OCI-M2 (cell line): ENCODE measurements around the gene PHETA2.

Source experiments
- DNase-seq: peaks from one replicate; lab custom pipeline; 2025; ENCODE audit not compliant: unreplicated experiment; lab: John Stamatoyannopoulos, UW

The PHETA2 gene, protein sequence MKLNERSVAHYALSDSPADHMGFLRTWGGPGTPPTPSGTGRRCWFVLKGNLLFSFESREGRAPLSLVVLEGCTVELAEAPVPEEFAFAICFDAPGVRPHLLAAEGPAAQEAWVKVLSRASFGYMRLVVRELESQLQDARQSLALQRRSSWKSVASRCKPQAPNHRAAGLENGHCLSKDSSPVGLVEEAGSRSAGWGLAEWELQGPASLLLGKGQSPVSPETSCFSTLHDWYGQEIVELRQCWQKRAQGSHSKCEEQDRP

GRCh38 chr22:42074132-42074811 lies at the start of gene PHETA2:
Gene PHETA2 (plus strand): TSS chr22:42074248. CDS start chr22:42077294, 3,046 bp downstream.
- DNase-seq, result no peak

- DNase-seq, result no peak
These were observed 48.6 kb upstream of the PHETA2 start for GRCh38 chr22:42025421-42025820.

DNA sequence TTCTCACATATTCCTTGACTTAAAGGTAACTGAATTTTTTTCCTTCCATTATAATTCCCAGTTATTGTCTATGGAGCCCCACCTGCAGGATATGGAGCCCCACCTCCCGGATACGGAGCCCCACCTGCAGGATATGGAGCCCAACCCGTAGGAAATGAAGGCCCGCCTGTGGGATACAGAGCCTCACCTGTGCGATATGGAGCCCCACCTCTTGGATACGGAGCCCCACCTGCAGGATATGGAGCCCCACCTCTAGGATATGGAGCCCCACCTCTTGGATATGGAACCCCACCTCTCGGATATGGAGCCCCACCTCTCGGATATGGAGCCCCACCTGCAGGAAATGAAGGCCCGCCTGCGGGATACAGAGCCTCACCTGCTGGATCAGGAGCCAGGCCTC lies 47.3 kb upstream of the PHETA2 start:
- DNase-seq, result no peak

GRCh38 chr22:42033263-42034181 lies 40.5 kb upstream of the PHETA2 start:
- no peak for DNase-seq

GRCh38 chr22:42035256-42035655 lies 38.8 kb upstream of the PHETA2 start:
- no peak for DNase-seq

DNA sequence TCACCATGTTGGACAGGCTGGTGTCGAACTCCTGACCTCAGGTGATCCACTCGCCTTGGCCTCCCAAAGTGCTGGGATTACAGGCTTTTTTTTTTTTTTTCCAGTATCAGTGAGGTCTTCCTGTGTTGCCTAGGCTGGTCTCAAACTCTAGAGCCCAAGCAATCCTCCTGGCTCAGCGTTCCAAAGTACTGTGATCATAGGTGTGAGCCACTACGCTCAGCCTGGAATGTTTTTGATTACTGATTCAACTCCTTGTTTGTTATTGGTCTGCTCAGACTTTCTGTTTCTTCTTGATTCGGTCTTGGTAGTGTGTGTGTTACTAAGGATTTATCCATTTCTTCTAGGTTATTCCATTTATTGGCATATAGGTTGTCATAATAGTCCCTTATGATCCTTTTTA lies 34.8 kb upstream of the PHETA2 start:
- DNase-seq, result no peak

GRCh38 chr22:42041784-42042183 lies 32.3 kb upstream of the PHETA2 start:
- no peak for DNase-seq

- DNase-seq, result no peak
These were observed 23.3 kb upstream of the PHETA2 start for GRCh38 chr22:42050641-42051180.

DNA sequence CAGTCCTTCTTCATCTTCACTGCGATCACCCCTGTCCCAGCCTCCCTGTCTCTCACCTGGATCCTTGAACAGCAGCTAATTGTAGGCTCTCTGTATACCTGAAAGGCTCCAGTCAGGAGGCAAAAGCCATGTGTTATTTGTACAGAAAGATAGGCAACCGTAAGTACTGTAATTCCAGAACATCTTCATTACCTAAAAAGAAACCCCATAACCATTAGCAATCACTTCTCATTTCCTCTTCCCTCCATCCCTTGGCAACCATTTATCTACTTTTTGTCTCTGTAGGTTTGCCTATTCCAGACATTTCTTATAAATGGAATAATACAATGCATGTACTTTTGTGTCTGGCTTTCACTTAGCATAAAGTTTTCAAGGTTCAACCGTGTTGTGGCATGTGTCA lies 21.3 kb upstream of the PHETA2 start:
- DNase-seq, result no peak

GRCh38 chr22:42056757-42057511 lies 17.1 kb upstream of the PHETA2 start:
- DNase-seq, result no peak

DNA sequence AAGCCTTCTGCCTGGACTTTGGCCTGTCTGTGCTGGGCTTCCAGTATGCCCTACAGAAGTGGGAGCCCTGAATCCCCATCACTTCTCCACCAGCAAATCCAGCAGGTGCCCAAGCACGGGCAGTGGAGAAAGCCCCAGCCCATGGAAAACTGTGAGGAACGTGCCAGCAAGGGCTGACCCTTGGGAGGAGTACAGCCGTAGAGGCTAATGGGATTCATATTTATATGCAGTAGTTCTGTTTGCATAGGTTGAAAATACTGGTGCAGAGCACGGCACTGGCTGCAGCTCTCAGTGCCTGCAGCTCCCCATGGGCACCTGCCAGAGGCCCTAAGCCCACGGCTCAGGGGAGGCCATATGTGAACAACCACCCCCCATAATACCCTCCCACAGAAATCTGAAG lies 13.6 kb upstream of the PHETA2 start:
- DNase-seq, result no peak

- DNase-seq, result no peak
These were observed 13.0 kb upstream of the PHETA2 start for GRCh38 chr22:42061041-42061440.

DNA sequence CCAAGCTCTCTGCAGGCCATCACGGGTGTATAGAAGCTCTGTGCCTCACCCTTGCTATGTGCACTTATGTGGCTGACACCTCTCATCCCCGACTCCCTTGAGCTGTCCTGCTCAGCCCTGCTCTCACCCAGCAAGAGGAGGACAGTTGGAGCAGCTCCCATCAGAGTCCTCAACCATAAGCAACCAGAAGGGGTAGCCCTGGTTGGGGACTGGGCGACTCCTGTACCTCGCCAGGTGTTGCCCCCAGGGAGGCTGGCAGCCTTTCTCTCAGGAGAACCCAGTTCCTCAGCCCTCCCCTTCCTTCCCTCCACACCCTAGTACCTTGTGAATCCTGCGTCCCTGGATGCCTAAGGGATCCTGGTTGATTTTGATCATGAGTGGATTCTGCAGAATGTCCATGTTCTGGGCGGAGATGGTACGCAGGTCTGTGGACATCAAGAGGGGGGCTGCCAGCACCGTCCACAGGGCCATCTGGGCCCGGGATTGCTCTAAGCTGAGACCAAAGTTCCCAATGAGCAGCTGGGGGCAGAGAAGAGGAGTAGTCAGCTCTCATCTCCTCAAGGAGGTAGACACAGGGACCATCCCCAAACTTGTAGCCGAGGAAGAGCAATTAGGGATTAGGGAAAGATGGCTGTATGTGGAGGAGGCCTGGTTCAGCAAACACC lies 11.4 kb upstream of the PHETA2 start:
- no peak for DNase-seq

- no peak for DNase-seq
These were observed 9.4 kb upstream of the PHETA2 start for GRCh38 chr22:42064629-42065028.

- DNase-seq, result no peak
These were observed 8.5 kb upstream of the PHETA2 start for GRCh38 chr22:42065438-42066125.

- DNase-seq, result no peak
These were observed 7.8 kb upstream of the PHETA2 start for GRCh38 chr22:42066126-42066761.

- no peak for DNase-seq
These were observed 7.1 kb upstream of the PHETA2 start for GRCh38 chr22:42066937-42067336.

DNA sequence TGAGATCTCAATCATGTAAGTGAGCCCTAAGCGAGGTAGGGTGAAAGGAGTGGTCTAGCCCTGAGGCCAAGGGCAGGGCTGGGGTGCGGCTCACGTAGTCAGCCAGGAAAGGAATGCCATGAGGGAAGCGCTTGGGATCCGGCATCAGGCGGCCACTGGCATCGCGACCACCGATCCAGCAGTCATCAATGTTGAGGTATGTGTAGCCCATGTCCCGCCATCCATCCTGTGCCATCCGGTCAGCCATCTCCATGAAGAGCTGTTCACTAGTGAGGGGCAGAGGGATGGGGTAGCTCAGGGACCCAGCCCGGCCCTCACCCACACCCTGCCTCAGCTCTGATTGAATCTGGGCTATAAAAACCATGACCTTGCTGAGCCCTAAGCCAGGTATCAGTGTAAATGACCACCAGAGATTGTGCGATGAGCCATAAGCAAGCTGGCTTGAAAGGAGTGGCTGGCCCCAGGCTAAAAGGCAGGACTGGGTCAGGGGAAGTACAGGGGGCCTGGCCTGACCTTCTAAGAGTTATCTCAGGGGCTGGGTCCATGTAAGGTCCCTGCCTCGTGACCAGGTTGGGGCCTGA lies 6.3 kb upstream of the PHETA2 start:
- no peak for DNase-seq

DNA sequence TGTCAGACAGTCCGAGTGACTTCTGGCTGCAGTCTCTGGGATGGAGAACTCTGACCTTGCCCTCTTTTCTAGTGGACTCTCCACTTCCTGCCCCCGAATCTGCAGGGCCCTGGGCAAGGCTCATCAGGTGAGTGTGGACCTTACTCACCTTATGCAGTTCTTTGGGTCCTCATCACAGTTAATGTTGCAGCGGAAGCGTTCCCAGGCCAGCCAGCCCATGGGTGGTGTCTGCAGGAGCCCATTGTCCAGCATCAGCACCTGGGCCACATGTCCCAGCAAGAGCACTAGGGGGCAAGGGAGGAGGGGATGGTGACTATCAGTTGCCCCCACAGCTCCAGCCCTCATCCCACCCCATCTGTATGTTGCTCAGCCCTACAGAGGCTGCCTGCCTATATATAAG lies 5.8 kb upstream of the PHETA2 start:
- no peak for DNase-seq
